A549 (cell line): Measurements from ENCODE around the gene ATG4B. TPM values are rescaled to one million over a fixed set of nuclear protein-coding genes. Genes with fewer than 3 reads are reported as not detected.
"Not testable (repeated sequence)": the region's sequence is repeated elsewhere in the genome, so short reads cannot be mapped to it uniquely, and the experiment has no call there.

Experiments used
- ATAC-seq, 2 experiments: fragments of 200-7000 bp in 1 of 2; fragments of >200 bp in 1 of 2; cut with Nextera tagmentation in 1 of 2; cut with Tn5 transposase in 1 of 2; 3 replicates each; pipeline versions ENCODE4 v1.8.0 to v1.9.1; 2018 to 2020; ENCODE audit warnings: mild to moderate bottlenecking in 1 of 2, moderate library complexity in 1 of 2
- CTCF ChIA-PET: fragments of 300-600 bp; sonication (Branson Sonifier 250); formaldehyde crosslinking; extraction: SDS; loops from one replicate; lab custom pipeline; 2021; ENCODE audit warnings: antibody characterized with exemption, inconsistent platforms; lab: Yijun Ruan, JAX
- POLR2A ChIA-PET: fragments of 350-600 bp; formaldehyde crosslinking; extraction: SDS; loops from one replicate; lab custom pipeline; 2021; ENCODE audit warnings: antibody characterized with exemption, inconsistent platforms; lab: Yijun Ruan, JAX
- DNase-seq, 2 experiments: peaks; one replicate each; pipeline versions ENCODE4 v3.0.0 to v3.0.0-alpha.2; 2011 to 2016; ENCODE audit warnings: low read depth in 1 of 2, low spot score in 1 of 2
- FAIRE-seq: peaks from 2 replicates; lab custom pipeline; 2011; peaks lifted over from hg19 to GRCh38; lab: Jason Lieb, UNC
- H3K27ac ChIP-seq, 2 experiments: fragments of >200 bp; sonication (Bioruptor Twin); formaldehyde crosslinking; 3 replicates each; pipeline ENCODE4 v1.5.1; 2016 to 2017
- H3K4me1 ChIP-seq: fragments of >200 bp; sonication (Bioruptor Twin); formaldehyde crosslinking; 3 replicates; pipeline ENCODE4 v1.6.1; 2016
- H3K4me2 ChIP-seq: fragments of >200 bp; sonication (Bioruptor Twin); formaldehyde crosslinking; 3 replicates; pipeline ENCODE4 v1.6.1; 2016
- H3K4me3 ChIP-seq: fragments of >200 bp; sonication (Bioruptor Twin); formaldehyde crosslinking; 3 replicates; pipeline ENCODE4 v1.5.1; 2016
- H3K9me3 ChIP-seq: fragments of >200 bp; sonication (Bioruptor Twin); formaldehyde crosslinking; 3 replicates; pipeline ENCODE4 v1.6.1; 2016
- BHLHE40 ChIP-seq: IDR thresholded peaks from 2 replicates; pipeline ENCODE4 v1.6.1; 2012; ENCODE audit warnings: low read depth, low read length, inconsistent platforms
- CBX8 ChIP-seq: fragments of 200-600 bp; sonication (generic); IDR thresholded peaks from 2 replicates; pipeline ENCODE4 v1.6.1; 2016
- CTCF ChIP-seq: fragments of >200 bp; sonication (Bioruptor Twin); formaldehyde crosslinking; IDR thresholded peaks from 3 replicates; pipeline ENCODE4 v1.5.1; 2016
- EHF ChIP-seq: fragments of 250-450 bp; sonication (Bioruptor Pico); IDR thresholded peaks from 2 replicates; pipeline ENCODE4 v1.5.0; 2020; ENCODE audit warnings: mild to moderate bottlenecking
- ESRRA ChIP-seq: fragments of 150-350 bp; IDR thresholded peaks from 2 replicates; pipeline ENCODE4 v1.6.1; 2014; ENCODE audit warnings: mild to moderate bottlenecking, low read length, borderline replicate concordance
- FOSB ChIP-seq: fragments of 250-450 bp; sonication (Bioruptor Pico); IDR thresholded peaks from 2 replicates; pipeline ENCODE4 v1.5.0; 2020; ENCODE audit warnings: mild to moderate bottlenecking, moderate library complexity
- FOXS1 ChIP-seq: fragments of 250-450 bp; sonication (Bioruptor Pico); IDR thresholded peaks from 2 replicates; pipeline ENCODE4 v1.5.0; 2020; ENCODE audit warnings: mild to moderate bottlenecking, moderate library complexity
- HES2 ChIP-seq: fragments of >200 bp; sonication (Bioruptor Twin); formaldehyde crosslinking; IDR thresholded peaks from 2 replicates; pipeline ENCODE4 v1.6.1; 2016
- HOXB5 ChIP-seq: fragments of 250-450 bp; sonication (Bioruptor Pico); IDR thresholded peaks from 2 replicates; pipeline ENCODE4 v1.5.0; 2020; ENCODE audit warnings: mild to moderate bottlenecking, moderate library complexity
- JUN ChIP-seq, 2 experiments: fragments of >200 bp; sonication (Bioruptor Twin); formaldehyde crosslinking; IDR thresholded peaks; 2 replicates in 1 of 2; 3 replicates in 1 of 2; pipeline ENCODE4 v1.6.1; 2016 to 2017
- KDM5A ChIP-seq: fragments of 200-600 bp; sonication (generic); IDR thresholded peaks from 2 replicates; pipeline ENCODE4 v1.6.1; 2016; ENCODE audit warnings: antibody characterized with exemption, mild to moderate bottlenecking
- MYC ChIP-seq: IDR thresholded peaks from 2 replicates; pipeline ENCODE4 v1.6.1; 2012; ENCODE audit warnings: mild to moderate bottlenecking, inconsistent platforms, low read length, improper control_type of control experiment, borderline replicate concordance
- PBX3 ChIP-seq: IDR thresholded peaks from 2 replicates; pipeline ENCODE4 v1.6.1; 2012
- PHF8 ChIP-seq: fragments of 200-600 bp; sonication (generic); IDR thresholded peaks from 2 replicates; pipeline ENCODE4 v1.6.1; 2016; ENCODE audit warnings: low read depth, mild to moderate bottlenecking, antibody characterized with exemption, moderate library complexity, borderline replicate concordance
- POLR2A ChIP-seq: IDR thresholded peaks from 2 replicates; pipeline ENCODE4 v1.6.1; 2012; ENCODE audit warnings: mild to moderate bottlenecking, low read length
- REST ChIP-seq: fragments of 200-600 bp; sonication (generic); IDR thresholded peaks from 2 replicates; pipeline ENCODE4 v1.6.1; 2016; ENCODE audit warnings: antibody characterized with exemption, mild to moderate bottlenecking, moderate library complexity
- RFX5 ChIP-seq: fragments of 450-650 bp; IDR thresholded peaks from 2 replicates; pipeline ENCODE4 v1.7.1; 2014; ENCODE audit warnings: antibody characterized with exemption, mild to moderate bottlenecking, moderate library complexity
- ZFP36 ChIP-seq: fragments of 450-650 bp; IDR thresholded peaks from 2 replicates; pipeline ENCODE4 v1.6.1; 2014; ENCODE audit warnings: borderline replicate concordance; ENCODE audit not compliant: partially characterized antibody
- ZNF302 ChIP-seq: fragments of 250-450 bp; sonication (Bioruptor Pico); IDR thresholded peaks from 2 replicates; pipeline ENCODE4 v1.9.0; 2021; ENCODE audit warnings: inconsistent platforms, mild to moderate bottlenecking, moderate library complexity
- ZSCAN20 ChIP-seq: fragments of 250-450 bp; sonication (Bioruptor Pico); IDR thresholded peaks from 2 replicates; pipeline ENCODE4 v1.8.0; 2022; ENCODE audit warnings: mild to moderate bottlenecking, moderate library complexity
- whole genome bisulfite sequencing: methylation state at CpG from one replicate; pipeline ENCODE4 v1.1.6; 2017; ENCODE audit errors: missing lambda C conversion rate; 5-methylcytosine and 5-hydroxymethylcytosine counted together
- polyA minus RNA-seq: library from RNA; depleted of rRNA, polyadenylated mRNA; stranded (reverse); fragments of >200 nt; gene quantifications from 2 replicates; pipeline ENCODE4 v1.2.3, GENCODE V29; 2011; rRNA and poly(A)+ RNA removed
- polyA plus RNA-seq, 4 experiments: library from polyadenylated mRNA; depleted of rRNA in 3 of 4; stranded (reverse); fragments of >200 nt; fragmentation: RNase III in 1 of 4; extraction: RNeasy Plus Mini Kit Qiagen cat#74134 plus additional on column Dnase treatment in 1 of 4; gene quantifications; 2 replicates in 3 of 4; 3 replicates in 1 of 4; pipeline ENCODE4 v1.2.3, GENCODE V29; 2011 to 2017
- TF ChIP-seq, protein P1 (sequence below): IDR thresholded peaks from 2 replicates; pipeline ENCODE4 v1.6.1; 2012

ATG4B gene
- polyA plus RNA-seq (2011; rRNA removed) (75.2 and 75.6 TPM in 2 replicates), polyA plus RNA-seq (2017; fragmentation: RNase III; extraction: RNeasy Plus Mini Kit Qiagen cat#74134 plus additional on column Dnase treatment) (68.8 to 74.7 TPM (median 70.3 TPM) in 3 replicates), polyA minus RNA-seq (116 and 122 TPM in 2 replicates)
- polyA plus RNA-seq (2012; cell fraction: cytosol; rRNA removed): 82.5 and 87.7 TPM in 2 replicates
- polyA plus RNA-seq (2012; cell fraction: nucleus; rRNA removed): 245 and 306 TPM in 2 replicates

- peak within 1 kb of the TSS; percentile 96 to 100 for H3K27ac ChIP-seq
- H3K4me2 ChIP-seq: peak within 1 kb of the TSS; percentile 96
- no peak for TF ChIP-seq ZFP36
- TF ChIP-seq HES2: no peak
- TF ChIP-seq, protein P1, sequence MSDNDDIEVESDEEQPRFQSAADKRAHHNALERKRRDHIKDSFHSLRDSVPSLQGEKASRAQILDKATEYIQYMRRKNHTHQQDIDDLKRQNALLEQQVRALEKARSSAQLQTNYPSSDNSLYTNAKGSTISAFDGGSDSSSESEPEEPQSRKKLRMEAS: peak; percentile 60; the same call in 1 of the 2 replicates
- TF ChIP-seq PHF8: 0 out of 2 replicates have a peak, but pooled peaks have one; percentile 59
- no peak for TF ChIP-seq FOSB
- TF ChIP-seq FOXS1 (CRISPR knock-in tag): no peak
- TF ChIP-seq ZNF302 (CRISPR knock-in tag): no peak
- TF ChIP-seq HOXB5: peak; percentile 64; the same call in 1 of the 2 replicates
- TF ChIP-seq JUN (IDR thresholded peaks at IDR 0.05): peak; percentile 63 to 86; a peak in 4 of 5 replicates
- no peak for TF ChIP-seq CTCF
- no peak for TF ChIP-seq BHLHE40
- 0 out of 2 replicates have a peak, but pooled peaks have one; percentile 56 for TF ChIP-seq PBX3
- no peak for TF ChIP-seq EHF (CRISPR knock-in tag)
- TF ChIP-seq MYC: 0 out of 2 replicates have a peak, but pooled peaks have one; percentile 51
- TF ChIP-seq CBX8: no peak
- TF ChIP-seq ESRRA: no peak
- TF ChIP-seq KDM5A: peak; percentile 64
- peak; percentile 80 for TF ChIP-seq POLR2A
- TF ChIP-seq REST: peak; percentile 34; the same call in 1 of the 2 replicates
- no peak for TF ChIP-seq ZSCAN20 (CRISPR knock-in tag)
- peak; percentile 69; the same call in 1 of the 2 replicates for TF ChIP-seq RFX5
- ChIA-PET CTCF (interaction anchor here (0.9 to 1.1 kb wide), 2 partner anchors 22 to 786 kb away, joined by 3 to 4 read pairs; no protein-coding TSS in a partner anchor), POLR2A (interaction anchor here (0.7 to 1.0 kb wide), 2 partner anchors 12 to 79 kb away, joined by 3 read pairs; partner anchors contain the start of gene BOK)
- H3K4me1 ChIP-seq: peaks cover 21% of the 10 kb centered on the region
- WGBS: 2% methylated on average over 19 of the region's 123 CpGs
- ATAC-seq (peak; percentile 81 to 87), FAIRE-seq (no peak), DNase-seq (peak; percentile 70 to 92)
- H3K4me3 ChIP-seq: peak within 1 kb of the TSS; percentile 88
- no peaks in the 10 kb centered on the region for H3K9me3 ChIP-seq
These were observed at the start of gene ATG4B, which contains the start of gene THAP4 for GRCh38 chr2:241637018-241637794. Gene ATG4B, plus strand, starts transcription at chr2:241637693. Its CDS starts 22 bp downstream, at chr2:241637715. Gene THAP4, minus strand, starts transcription at chr2:241637158. Its CDS starts 141 bp downstream, at chr2:241637017.

- H3K4me1 ChIP-seq, POLR2A ChIA-PET, H3K27ac ChIP-seq, DNase-seq, ATAC-seq, H3K4me3 ChIP-seq, FAIRE-seq, H3K4me2 ChIP-seq: not testable (repeated sequence)
- WGBS: 83% methylated on average over 15 of the region's 17 CpGs
- CTCF ChIA-PET: interaction anchor here (1.3 kb wide), 1 partner anchor 9 kb away, joined by 3 read pairs; no protein-coding TSS in a partner anchor
- H3K9me3 ChIP-seq: peaks cover 43% of the 10 kb centered on the region
These were observed 47.6 kb upstream of the ATG4B start for GRCh38 chr2:241589863-241590262.

DNA sequence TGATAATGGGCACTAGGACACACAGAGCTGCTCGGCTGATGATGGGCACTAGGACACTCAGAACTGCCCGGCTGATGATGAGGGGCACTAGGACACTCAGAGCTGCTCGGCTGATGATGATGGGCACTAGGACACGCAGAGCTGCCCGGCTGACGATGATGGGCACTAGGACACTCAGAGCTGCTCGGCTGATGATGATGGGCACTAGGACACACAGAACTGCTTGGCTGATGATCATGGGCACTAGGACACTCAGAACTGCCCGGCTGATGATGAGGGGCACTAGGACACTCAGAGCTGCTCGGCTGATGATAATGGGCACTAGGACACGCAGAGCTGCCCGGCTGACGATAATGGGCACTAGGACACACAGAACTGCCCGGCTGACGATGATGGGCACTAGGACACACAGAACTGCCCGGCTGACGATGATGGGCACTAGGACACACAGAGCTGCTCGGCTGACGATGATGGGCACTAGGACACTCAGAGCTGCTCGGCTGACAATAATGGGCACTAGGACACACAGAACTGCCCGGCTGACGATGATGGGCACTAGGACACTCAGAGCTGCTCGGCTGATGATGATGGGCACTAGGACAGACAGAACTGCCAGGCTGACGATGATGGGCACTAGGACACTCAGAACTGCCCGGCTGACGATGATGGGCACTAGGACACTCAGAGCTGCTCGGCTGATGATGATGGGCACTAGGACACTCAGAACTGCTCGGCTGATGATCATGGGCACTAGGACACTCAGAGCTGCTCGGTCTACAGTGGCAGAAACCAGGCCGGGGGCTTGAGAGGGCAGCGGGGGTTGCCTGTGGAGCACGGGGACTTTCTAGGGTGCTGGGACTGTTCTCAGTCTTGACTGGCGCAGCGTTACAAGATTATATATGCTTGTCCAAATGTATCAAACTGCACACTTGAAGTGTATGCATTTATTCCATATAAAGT lies 46.7 kb upstream of the ATG4B start:
- CTCF ChIA-PET: interaction anchor here (1.3 kb wide), 1 partner anchor 8 kb away, joined by 3 read pairs; no protein-coding TSS in a partner anchor
- ATAC-seq, FAIRE-seq, H3K4me1 ChIP-seq, DNase-seq, H3K4me2 ChIP-seq, H3K4me3 ChIP-seq, POLR2A ChIA-PET, H3K27ac ChIP-seq: not testable (repeated sequence)
- WGBS: 89% methylated on average over 29 of the region's 33 CpGs
- H3K9me3 ChIP-seq: peaks cover 34% of the 10 kb centered on the region
